ENCODE measurements around the gene PRSS2. TPM values are rescaled to one million over a fixed set of nuclear protein-coding genes. Genes with fewer than 3 reads are reported as not detected.

The PRSS2 gene
- total and polyA plus RNA-seq, 9 of the 15 experiments (the other 6 are each of a cell fraction or from before 2014, with no cell fraction given) = 1.3 to 23.9 (median 3.8) TPM

GRCh38 chr7:142808802-142809583, 38.2 kb downstream of the PRSS2 start (continued):
- TF ChIP-seq, protein P1, sequence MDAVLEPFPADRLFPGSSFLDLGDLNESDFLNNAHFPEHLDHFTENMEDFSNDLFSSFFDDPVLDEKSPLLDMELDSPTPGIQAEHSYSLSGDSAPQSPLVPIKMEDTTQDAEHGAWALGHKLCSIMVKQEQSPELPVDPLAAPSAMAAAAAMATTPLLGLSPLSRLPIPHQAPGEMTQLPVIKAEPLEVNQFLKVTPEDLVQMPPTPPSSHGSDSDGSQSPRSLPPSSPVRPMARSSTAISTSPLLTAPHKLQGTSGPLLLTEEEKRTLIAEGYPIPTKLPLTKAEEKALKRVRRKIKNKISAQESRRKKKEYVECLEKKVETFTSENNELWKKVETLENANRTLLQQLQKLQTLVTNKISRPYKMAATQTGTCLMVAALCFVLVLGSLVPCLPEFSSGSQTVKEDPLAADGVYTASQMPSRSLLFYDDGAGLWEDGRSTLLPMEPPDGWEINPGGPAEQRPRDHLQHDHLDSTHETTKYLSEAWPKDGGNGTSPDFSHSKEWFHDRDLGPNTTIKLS (IDR thresholded peaks at IDR 0.05; ENCODE audit: borderline replicate concordance, low read depth) = no peak
- TF ChIP-seq ZNF347 (CRISPR knock-in tag; IDR thresholded peaks at IDR 0.05; ENCODE audit: low read depth) = no peak
- TF ChIP-seq, protein P2, sequence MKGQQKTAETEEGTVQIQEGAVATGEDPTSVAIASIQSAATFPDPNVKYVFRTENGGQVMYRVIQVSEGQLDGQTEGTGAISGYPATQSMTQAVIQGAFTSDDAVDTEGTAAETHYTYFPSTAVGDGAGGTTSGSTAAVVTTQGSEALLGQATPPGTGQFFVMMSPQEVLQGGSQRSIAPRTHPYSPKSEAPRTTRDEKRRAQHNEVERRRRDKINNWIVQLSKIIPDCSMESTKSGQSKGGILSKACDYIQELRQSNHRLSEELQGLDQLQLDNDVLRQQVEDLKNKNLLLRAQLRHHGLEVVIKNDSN (CRISPR knock-in tag; IDR thresholded peaks at IDR 0.05) = no peak
- no peak for TF ChIP-seq HDAC1 (IDR thresholded peaks at IDR 0.05)
- 0 out of 2 replicates have a peak, but pooled peaks have one; percentile 44 for TF ChIP-seq ZBTB1 (CRISPR knock-in tag; IDR thresholded peaks at IDR 0.05; ENCODE audit: borderline replicate concordance, low read depth)
- no peak for TF ChIP-seq PPARD (CRISPR knock-in tag; IDR thresholded peaks at IDR 0.05)
- no peak for TF ChIP-seq ZNF79 (CRISPR knock-in tag; IDR thresholded peaks at IDR 0.05; ENCODE audit: low read depth)
- peak; percentile 27; the same call in 1 of the 2 replicates for TF ChIP-seq ZNF395 (CRISPR knock-in tag; IDR thresholded peaks at IDR 0.05)
- no peak for TF ChIP-seq CLOCK (CRISPR knock-in tag; IDR thresholded peaks at IDR 0.05; ENCODE audit: borderline replicate concordance)
- TF ChIP-seq CCNT2 (IDR thresholded peaks at IDR 0.05; ENCODE audit: borderline replicate concordance, extremely low read depth, insufficient read length, low read depth, low read length) = no peak
- TF ChIP-seq, protein P3, sequence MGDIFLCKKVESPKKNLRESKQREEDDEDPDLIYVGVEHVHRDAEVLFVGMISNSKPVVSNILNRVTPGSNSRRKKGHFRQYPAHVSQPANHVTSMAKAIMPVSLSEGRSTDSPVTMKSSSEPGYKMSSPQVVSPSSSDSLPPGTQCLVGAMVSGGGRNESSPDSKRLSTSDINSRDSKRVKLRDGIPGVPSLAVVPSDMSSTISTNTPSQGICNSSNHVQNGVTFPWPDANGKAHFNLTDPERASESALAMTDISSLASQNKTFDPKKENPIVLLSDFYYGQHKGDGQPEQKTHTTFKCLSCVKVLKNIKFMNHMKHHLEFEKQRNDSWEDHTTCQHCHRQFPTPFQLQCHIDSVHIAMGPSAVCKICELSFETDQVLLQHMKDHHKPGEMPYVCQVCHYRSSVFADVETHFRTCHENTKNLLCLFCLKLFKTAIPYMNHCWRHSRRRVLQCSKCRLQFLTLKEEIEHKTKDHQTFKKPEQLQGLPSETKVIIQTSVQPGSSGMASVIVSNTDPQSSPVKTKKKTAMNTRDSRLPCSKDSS (IDR thresholded peaks at IDR 0.05; ENCODE audit: low read depth, partially characterized antibody) = no peak
- peak in 1 of 2 experiments; percentile 49; a peak in 1 of 4 replicates for TF ChIP-seq RCOR1 (IDR thresholded peaks at IDR 0.05; ENCODE audit: borderline replicate concordance in 1 of 2, low read depth in 2 of 2, low read length in 2 of 2)
- no peak for TF ChIP-seq NFYB (IDR thresholded peaks at IDR 0.05; ENCODE audit: extremely low read depth, insufficient read length)
- TF ChIP-seq NCOA4 (IDR thresholded peaks at IDR 0.05; ENCODE audit: partially characterized antibody) = no peak
- TF ChIP-seq EHMT2 (IDR thresholded peaks at IDR 0.05) = no peak
- TF ChIP-seq, protein P4, sequence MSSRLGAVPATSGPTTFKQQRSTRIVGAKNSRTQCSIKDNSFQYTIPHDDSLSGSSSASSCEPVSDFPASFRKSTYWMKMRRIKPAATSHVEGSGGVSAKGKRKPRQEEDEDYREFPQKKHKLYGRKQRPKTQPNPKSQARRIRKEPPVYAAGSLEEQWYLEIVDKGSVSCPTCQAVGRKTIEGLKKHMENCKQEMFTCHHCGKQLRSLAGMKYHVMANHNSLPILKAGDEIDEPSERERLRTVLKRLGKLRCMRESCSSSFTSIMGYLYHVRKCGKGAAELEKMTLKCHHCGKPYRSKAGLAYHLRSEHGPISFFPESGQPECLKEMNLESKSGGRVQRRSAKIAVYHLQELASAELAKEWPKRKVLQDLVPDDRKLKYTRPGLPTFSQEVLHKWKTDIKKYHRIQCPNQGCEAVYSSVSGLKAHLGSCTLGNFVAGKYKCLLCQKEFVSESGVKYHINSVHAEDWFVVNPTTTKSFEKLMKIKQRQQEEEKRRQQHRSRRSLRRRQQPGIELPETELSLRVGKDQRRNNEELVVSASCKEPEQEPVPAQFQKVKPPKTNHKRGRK (tag; IDR thresholded peaks at IDR 0.05) = no peak

All from K562 (cell line).